ENCODE results near the gene ROS1.

ROS1 gene

DNA sequence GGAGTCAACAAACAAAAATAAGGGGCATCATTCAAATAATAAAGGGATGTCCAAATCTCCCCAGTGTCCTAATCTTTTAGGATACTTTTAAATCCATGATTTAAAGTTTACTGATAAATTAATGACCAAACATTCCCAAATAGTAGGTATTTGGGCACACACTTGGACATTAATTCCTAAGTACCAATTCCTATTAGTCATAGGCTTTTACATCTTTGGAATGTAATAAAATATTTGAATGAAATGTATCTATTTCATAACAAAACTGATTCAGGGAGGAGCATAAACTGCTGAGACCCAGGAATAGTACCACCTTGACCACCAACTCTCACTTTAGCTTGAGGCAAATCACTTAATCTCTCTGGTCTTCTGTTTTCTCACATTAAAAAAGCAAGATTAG, 116.1 kb downstream of the ROS1 start:
- no peak for DNase-seq (ENCODE audit: low read depth, low spot score)

- no peak for DNase-seq (ENCODE audit: low read depth, low spot score)
Measured at GRCh38 chr6:117309069-117309468, 116.7 kb downstream of the ROS1 start.

DNA sequence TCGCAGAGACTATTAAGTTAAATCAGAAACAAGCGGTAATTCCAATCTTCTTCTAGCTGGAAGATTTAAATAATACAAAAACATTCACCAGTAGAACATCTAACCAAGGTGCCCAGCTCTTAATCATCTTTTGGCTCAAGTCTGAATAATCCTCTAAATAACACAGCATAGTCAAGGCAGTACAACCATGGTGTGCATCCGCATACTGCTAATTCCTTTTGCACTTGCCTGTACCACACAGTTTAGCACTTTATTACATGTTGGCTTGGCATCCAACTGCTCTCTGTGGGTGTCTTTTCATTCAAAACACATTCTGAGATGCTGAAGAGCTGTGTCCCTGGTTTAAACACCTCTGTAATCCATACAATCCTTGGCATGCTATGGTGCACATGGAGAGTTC, 118.1 kb downstream of the ROS1 start:
- no peak for DNase-seq (ENCODE audit: low read depth, low spot score)

GRCh38 chr6:117306227-117306790, 119.4 kb downstream of the ROS1 start:
- no peak for DNase-seq (ENCODE audit: low read depth, low spot score)

DNA sequence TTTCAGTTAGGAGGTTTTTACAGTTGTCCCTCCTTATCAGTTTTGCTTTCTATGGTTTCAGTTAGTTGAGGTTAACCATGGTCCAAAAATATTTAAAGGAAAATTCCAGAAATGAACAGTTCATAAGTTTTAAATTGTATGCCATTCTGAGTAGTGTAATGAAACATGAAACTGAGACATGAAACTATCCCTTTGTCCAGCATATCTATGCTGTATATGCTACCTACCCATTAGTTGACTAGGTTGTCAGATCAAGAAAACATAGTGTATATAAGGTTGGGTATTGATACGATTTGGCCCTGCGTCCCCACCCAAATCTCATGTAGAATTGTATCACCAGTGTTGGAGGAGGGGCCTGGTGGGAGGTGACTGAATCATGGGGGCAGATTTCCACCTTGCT, 121.3 kb downstream of the ROS1 start:
- DNase-seq (ENCODE audit: low read depth, low spot score): no peak

- no peak for DNase-seq (ENCODE audit: low read depth, low spot score)
Measured at GRCh38 chr6:117303323-117303722, 122.4 kb downstream of the ROS1 start.

GRCh38 chr6:117298941-117299340, 126.8 kb downstream of the ROS1 start:
- DNase-seq (ENCODE audit: low read depth, low spot score): no peak

GRCh38 chr6:117290173-117290846, 135.4 kb downstream of the ROS1 start:
- no peak for DNase-seq (ENCODE audit: low read depth, low spot score)

DNA sequence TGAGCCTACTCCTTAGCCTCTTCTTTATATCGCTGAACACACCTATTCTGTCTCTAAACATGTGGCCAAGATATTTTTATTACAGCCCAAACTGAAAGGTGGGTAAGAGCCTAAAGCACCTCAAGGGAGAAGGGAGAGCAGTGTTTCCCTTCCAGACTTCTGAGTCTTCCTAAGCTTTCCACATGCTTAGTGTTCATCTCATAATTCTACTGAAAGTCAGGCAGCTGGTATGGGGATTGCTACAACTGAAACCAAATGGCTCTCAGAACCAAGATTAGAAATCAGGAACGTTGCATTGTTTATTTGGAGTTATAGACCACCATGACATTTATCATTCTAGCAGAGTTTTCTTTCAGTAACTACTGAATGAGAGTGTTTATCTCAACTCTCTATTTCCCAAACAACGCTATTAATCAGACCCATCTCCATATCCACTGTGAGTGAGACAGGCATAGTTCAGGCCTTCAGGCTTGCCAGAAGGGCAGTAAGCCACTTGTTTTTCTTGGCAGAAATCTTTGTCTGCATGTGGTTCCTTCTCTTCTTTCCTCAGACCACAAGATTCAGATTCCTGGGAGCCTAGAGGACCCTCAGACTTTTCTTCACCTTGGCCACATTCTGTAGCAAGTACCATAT, 137.5 kb downstream of the ROS1 start:
- DNase-seq (ENCODE audit: low read depth, low spot score): no peak

- DNase-seq (ENCODE audit: low read depth, low spot score): no peak
Measured at GRCh38 chr6:117280922-117281321, 144.8 kb downstream of the ROS1 start.

- DNase-seq (ENCODE audit: low read depth, low spot score): no peak
Measured at GRCh38 chr6:117276778-117277316, 148.9 kb downstream of the ROS1 start.

DNA sequence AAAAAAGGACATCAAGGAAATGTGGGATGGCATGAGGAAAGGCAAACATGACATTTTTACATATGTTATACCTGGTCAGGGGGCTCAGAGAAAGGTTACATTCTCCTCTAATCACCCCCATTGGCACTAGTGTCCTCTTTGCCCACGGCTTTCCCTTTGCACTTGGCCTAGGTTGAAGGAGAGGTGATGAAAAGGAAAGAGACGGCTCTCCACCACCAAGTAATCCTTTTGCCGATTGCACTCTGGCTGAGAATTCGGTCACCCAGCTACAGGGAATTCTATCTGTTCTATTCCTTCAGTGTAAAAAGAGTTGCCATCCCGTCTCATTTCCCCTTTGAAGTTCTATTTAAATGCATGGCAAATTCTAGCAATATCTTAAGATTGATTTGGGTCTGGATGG, 150.0 kb downstream of the ROS1 start:
- DNase-seq (ENCODE audit: low read depth, low spot score): no peak

DNA sequence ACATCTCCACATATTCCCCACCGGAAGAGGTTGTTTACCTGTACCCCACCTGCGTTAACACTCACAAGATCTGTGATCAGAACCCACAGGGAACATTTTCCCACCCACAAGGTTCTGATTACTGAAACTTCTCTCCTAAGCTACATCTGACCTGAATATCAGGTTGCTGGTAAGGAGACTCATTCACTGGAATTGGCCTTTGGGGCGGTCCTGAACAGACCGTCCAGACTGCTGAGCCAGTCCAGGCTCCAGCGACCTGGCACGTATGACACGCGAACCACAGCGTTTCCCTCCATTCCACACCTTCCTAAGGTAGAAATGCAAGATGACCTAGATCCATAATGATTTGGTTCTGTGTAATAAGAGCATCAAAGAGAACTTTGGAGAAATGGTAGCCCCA, 150.5 kb downstream of the ROS1 start:
- DNase-seq (ENCODE audit: low read depth, low spot score): no peak

- no peak for DNase-seq (ENCODE audit: low read depth, low spot score)
Measured at GRCh38 chr6:117272891-117273290, 152.9 kb downstream of the ROS1 start.

GRCh38 chr6:117272032-117272866, 153.5 kb downstream of the ROS1 start:
- no peak for DNase-seq (ENCODE audit: low read depth, low spot score)

DNA sequence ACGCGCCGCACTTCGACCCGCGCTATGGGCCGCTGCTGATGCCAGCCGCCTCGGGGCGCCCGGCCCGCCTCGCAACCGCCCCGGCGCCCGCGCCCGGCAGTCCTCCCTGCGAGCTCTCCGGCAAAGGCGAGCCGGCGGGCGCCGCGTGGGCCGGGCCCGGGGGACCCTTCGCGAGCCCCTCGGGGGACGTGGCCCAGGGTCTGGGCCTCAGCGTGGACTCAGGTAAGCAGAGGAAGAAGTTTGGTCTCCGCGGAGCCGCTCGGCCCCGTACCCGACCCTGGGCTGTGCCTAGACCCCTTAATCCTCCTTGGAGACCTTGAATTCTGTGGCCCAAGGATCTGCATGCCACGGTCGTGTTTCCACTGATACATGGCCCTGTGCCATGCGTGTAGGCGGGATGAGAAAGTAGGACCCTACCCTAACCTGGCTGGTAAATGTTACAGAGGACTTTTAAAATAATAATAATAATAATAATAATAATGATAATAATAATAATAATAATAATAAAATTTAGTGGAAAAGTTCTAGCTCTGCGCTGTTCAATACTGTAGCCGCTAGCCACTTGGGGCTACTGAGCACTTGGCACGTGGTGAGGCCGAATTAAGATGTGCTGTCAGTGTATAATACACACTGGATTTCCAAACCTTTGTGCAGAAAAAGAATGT, 154.8 kb downstream of the ROS1 start:
- no peak for DNase-seq (ENCODE audit: low read depth, low spot score)

GRCh38 chr6:117270055-117270842, 155.5 kb downstream of the ROS1 start:
- no peak for DNase-seq (ENCODE audit: low read depth, low spot score)

- DNase-seq (ENCODE audit: low read depth, low spot score): no peak
Measured at GRCh38 chr6:117269638-117270054, 156.1 kb downstream of the ROS1 start.

- no peak for DNase-seq (ENCODE audit: low read depth, low spot score)
Measured at GRCh38 chr6:117268924-117269323, 156.8 kb downstream of the ROS1 start.

DNA sequence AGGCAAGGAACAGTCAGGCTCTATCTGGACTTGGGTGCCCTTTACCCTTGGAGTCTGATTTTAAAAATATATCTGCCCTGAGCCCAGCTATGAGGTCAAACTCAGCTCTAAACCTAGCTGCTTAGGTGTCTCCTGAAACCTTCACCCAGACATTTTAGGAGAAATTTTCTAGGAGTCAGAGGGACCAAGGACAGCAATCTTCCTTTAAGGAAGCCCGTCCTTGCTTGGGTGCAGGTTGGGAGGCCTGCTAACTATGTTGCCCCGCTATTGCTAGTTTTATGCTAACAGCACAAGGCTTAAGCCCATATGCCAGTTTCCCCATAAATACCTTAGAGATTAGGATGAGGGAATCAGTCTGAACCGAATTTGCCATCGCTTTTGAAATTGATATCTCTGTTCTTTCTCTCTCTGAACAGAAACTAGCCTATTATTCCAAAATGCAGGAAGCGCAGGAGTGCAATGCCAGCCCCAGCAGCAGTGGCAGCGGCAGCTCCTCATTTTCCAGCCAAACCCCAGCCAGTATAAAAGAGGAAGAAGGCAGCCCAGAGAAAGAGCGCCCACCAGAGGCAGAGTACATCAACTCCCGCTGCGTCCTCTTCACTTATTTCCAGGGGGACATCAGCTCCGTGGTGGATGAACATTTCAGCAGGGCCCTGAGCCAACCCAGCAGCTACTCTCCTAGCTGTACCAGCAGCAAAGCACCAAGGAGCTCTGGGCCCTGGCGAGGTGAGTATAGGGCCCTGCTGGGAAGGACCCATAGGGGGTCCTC, 157.8 kb downstream of the ROS1 start:
- DNase-seq (ENCODE audit: low read depth, low spot score): no peak
